Pulmonary artery endothelial cell (primary cell): ENCODE measurements around the gene MYH2. TPM values are rescaled to one million over a fixed set of nuclear protein-coding genes. Genes with fewer than 3 reads are reported as not detected.
"Not testable (repeated sequence)": the region's sequence is repeated elsewhere in the genome, so short reads cannot be mapped to it uniquely, and the experiment has no call there.

Source experiments
- DNase-seq: peaks from one replicate; pipeline ENCODE4 v3.0.0-alpha.2; 2011; ENCODE audit warnings: low read depth, low spot score
- total RNA-seq: library from RNA; depleted of rRNA; stranded (reverse); fragments of >200 nt; gene quantifications from 2 replicates; pipeline ENCODE4 v1.2.3, GENCODE V29; 2014

Gene MYH2
- total RNA-seq: not detected in 2 replicates

DNA sequence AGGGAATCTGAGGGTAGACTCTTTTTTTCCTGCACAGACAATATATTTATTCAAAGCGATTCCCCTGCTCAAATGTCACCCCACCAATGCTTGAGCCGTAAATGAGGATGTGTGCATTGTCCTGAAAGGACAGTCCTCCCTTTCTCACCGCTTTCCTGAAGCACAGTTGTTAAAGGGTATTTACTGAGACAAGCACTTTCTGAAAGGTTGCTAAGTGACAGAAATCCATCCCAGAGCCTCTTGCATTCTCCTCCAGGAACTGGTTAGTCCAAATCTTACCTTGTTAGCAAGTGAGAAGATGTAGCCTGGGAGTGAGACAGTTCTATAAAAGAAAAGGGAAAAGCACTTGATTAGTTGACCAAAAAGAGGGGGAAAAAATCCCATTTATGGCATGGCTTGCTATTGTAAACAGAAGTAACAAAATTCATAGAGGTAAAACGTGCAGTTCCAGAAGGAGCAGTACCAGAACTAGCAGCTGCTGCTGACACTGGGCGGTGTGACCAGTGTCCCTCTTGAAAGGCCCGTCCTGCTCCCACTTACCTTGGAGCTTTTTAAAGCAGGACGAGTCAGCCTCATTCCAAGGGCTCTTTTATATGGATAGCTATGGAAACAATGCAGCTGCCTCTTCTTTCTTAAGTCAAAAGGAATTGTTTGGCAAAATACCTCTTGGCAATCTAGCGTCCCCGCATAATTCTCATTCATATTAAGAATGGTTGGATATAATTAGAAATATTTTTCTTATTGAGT is at the start of gene MYH2:
Gene MYH2 (minus strand): TSS at position 563 of the 747 bp plus-strand sequence. CDS start 1,738 bp downstream, outside the sequence.
- DNase-seq: no peak

DNA sequence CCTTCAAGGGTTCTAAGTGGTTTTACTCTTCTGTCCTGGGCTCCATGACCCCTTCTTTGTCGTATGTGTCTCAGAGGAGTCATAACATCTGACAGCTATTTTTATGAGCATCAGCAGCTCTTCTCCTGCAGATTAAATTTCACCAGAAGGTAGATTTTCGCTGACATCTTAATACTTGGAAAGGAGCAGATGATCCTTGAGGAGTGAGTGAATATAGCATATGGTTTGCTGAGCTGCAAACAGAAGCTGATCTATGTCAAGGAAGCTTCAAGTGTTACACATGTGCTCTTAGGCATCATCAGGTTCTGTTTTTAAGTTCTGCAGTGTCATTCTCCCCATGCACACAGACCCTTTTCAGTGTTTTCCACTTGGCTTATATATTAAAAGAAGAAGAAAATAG is 49.2 kb upstream of the MYH2 start:
- DNase-seq: no peak

DNA sequence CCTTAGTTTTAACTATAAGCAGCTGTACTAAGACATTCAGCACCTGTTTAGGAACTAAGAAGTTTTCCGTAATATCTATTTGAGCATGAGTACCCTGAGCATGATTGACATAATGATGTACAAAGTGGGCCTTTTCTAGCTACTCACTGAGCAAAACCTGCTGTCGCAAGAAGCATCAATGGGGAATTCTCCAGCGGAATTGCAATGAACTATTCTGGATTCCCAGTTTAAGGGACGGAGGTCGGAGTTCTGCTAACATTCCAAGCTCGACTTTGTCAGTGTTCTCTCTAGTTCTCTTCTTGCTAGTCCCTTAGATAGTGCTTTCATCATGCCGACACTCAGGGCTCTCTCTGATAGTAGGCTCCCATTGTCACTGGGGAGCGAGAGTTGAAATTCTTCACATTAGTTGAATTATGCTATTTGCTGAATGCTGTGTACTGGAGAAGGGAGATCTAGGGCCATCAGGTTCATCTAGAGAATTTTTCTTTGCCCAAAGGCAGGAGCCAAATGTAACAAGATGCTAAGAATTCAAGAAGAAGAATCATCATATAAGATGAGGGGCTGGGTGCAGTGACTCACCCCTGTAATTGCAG is 40.2 kb upstream of the MYH2 start:
- DNase-seq: no peak

DNA sequence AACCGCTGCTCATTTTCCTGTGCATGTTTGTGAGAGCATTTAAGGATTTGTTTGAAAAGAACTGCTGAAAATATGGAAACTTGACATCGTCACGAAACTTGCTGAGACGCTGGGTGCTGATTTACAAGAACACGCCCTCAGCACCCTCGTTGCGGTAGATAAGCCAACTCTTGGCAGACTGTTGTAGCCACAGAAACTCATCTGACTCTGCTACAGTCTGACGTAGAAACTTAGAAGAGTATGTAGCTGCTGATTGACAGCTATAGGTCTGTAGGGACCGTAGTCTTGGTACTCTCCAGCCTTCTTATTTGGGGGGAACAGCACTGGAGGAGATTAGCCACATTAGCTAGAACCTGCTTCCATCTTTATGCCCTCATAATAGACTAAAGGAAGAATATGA is 36.1 kb upstream of the MYH2 start:
- no peak for DNase-seq

DNA sequence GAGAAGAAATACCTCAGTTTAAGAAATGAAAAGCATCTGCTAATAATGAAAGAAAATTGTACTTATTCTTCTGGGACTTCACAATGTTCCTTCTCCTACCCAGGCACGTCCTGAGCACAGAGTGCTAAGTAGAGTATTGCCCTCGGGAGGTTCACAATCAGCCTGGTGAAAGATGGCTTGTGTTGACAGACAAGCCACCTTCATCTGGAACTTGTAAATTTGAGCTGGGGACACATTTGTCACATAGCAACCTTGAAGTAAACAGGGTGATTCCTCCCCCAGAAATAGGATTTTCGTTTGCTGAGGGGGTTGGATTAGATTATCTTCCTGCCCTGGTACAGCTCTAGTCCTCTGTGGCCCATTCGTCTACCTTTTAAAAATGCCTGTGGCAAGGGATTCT is 34.4 kb upstream of the MYH2 start:
- DNase-seq: no peak

DNA sequence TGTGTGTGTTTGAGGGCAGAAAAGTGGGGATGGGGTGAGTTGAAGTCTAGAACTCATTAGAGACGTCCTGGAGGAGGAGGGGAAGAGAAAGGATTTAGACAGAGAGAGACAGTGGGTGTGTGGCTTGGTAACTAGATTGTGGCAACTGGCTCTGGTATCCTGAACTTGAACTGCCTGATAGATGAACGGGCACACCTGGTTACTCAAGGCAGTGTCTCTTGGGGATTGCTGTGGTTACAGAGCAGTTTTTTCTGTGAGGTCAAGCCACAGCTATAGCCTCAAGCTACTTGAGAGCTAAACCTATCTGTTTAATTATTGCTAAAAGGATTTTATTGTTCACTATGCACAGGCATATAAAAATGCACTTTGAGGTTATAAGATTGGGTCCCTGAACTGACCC is 29.8 kb upstream of the MYH2 start:
- no peak for DNase-seq

DNA sequence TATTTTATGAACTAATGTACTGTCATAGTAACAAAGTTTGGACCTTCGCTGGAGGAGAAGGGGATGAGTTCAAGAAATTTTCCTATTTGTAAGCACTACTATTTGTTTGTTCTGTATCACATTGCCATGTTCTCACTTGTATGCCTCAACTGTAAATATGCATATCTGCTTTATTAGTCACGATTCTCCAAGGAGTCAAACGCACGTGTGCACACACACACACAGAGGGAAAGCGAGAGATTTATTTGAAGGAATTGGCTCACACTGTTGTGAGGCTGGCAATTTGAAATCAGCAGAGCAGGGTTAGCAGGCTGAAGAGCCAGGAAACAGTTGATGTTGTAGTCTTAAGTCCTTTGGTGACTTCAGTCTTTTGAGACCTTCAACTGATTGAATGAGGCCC is 24.9 kb upstream of the MYH2 start:
- DNase-seq: no peak

DNA sequence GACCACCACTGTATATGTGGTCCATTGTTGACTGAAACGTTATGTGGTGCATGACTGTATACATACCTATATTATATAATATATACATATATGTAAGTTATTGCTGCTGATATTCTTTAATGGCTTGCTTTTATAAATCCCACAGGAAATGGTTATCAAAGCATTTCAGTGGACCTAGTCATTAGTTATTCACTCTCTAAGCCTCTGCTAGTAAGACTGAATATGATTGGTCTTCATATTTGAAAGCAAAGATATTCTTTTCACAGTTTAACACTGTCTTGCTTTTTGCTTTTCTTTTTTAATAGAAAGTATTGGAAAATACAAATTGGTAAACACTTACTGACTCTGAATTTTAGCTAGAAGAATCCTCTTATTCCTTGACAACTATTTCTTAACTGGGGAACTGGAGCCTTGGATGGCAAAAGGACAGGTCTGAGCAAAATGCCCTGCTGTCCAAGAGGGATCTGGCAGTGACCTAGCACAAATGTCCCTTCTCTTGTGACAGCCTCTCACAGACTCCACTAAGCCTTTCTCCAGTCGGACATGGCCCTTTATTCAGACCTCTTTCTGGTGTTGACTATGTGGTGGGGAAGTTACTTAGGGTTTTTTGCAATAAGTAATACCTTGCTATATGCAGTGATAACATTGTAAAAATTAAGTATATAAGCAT is 14.7 kb upstream of the MYH2 start:
- no peak for DNase-seq

DNA sequence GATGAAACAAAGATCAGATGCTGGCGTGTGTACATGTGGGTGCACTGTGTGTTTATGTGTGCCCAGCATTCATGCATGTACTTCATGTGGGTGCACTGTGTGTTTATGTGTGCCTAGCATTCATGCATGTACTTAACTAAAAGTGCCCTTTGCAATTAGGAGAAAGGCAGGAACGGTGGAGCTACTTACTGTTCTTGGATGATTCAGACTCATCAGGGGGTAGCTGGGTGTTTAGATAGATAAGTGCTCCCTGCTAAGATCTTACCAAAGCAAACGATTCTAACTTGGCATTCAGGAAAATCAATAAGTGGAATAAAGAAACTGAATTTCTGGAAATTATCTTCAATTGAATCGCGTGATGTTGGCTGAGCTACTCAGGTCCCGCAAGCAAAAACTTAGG is 8.6 kb upstream of the MYH2 start:
- no peak for DNase-seq

DNA sequence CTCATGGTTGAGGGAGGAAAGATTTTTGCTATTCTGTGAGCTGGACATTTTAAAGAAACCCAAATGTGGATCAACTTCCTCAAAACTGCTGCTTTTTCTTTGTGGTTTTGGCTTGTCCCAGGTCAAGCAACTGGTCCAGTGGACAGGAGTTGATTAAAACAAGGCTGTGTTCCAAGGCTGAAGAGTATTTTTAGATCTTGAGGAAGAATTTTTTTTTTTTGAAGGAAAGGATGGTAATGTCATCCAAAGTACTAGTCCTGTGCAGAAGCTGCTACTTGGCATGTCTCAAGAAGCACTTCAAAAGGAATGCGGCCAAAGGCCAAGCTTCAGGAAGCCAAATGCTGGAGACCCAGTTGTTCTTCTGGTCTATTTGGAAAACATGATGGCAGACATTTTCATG is 8.0 kb upstream of the MYH2 start:
- no peak for DNase-seq

DNA sequence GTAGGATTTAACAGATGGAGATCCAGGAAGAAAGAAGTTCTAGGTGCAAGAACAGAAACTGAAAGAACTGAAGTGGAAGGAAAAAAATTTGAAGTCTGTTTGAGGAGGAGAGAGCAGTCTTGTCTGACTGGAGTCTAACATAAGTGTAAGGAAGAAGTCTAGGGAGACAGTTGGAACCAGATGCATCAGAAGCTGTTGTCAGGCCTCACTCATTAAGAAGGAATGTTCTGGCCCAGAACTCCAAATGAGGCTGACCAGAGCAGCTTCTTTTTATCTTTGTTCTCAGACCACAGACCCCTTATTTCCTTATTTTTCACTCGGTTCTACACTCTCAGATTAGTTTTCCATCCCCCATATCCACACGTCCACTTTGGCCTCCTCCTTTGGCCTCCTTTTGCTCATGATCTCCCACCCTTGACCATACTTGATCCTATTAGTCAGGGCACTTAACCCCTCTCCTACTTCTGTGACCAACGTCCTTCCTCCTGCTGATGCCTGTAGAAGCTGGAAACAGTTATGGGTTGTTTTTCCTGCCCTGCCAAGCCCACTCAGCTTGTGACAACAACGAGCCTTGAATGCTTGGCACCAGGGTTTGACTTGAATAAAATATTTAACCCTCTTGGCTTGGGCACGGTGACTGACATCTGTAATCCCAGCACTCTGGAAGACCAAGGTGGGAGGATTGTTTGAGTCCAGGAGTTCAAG is 7.0 kb upstream of the MYH2 start:
- no peak for DNase-seq

DNA sequence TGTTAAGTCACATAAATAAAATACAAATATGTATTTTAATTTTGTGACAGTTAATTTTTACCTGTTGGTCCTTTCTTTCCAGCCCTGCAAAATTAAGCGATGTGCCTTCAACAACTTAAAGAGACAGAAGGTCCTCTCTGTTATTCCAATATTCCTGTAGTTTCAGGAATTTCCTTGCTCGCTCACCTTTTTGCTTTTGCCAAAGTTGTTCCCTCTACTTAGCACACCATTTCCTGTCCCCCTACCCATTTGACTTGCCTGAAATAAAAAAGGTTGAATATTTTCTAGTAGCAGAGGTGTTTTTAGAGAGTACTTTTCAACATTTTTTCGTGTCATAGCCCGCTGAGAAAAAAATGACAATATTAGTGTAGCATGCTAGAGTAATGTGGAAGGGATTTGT is 556 bp upstream of the MYH2 start:
- no peak for DNase-seq

DNA sequence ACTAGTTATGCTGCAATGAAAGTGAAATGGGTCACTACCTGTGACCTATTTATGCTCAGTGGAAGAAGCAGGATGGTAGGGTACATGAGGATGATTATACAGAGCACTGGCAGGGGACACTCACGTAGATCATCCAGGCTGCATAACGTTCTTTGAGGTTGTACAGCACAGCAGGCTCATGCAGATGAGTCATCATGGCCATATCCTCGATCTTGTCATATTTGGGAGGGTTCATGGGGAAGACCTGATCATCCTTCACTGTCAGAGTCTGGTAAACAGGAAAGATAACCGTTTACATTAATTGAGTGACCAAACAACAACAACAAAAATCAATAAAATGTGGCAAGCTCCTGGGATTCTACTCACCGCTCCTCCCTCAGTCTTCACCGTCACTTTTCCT is 2.1 kb downstream of the MYH2 start:
- no peak for DNase-seq

DNA sequence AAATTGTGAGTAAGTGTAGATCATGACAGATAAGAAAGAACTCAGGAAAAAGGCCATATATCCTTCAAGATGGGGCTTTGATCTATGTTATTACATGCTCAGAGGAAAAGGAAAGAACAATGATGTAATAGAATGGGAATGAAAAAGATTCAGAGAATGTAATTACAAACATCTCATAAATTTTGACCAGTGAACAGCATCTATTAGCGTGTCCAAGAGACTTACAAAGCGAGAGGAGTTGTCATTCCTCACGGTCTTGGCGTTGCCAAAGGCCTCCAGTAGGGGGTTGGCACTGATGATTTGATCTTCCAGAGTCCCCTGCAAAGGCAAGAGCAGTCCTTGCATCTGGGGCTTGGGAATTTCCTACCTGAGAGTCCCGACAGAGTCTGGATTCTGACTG is 6.0 kb downstream of the MYH2 start:
- DNase-seq: not testable (repeated sequence)

DNA sequence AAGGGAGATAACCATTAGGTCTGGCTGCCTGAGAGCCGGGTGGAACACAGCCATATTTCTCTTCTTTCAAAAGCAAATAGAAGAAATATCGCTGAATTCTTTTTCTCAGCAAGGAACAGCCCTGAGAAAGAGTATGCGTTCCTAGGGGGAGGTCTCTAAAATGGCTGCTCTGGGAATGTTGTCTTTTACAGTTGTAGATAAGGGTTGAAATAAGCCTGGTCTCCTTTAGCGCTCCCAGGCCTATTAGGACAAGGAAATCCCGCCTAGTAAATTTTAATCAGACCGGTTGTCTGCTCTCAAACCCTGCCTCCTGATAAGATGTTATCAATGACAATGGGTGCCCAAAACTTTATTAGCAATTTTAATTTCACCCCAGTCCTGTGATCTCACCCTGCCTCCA is 8.3 kb downstream of the MYH2 start:
- not testable (repeated sequence) for DNase-seq

DNA sequence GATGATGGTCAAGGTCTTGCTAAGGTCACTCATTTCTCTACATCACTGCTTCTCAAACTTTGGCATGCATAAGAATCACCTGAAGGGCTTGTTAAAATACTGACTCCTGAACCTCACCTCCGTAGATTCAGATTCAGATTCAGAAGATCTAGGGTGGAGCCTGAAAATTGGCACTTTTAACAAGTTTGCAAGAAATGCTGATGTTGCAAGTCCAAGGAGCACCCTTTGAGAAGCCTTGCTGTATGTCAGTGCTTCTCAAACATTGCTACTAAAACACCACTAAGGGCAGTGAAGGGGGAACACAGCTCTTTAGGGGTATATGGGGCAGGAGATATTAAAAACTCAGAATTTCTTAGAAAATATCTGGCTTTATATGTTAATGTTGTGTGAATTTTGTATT is 17.4 kb downstream of the MYH2 start:
- DNase-seq: no peak

DNA sequence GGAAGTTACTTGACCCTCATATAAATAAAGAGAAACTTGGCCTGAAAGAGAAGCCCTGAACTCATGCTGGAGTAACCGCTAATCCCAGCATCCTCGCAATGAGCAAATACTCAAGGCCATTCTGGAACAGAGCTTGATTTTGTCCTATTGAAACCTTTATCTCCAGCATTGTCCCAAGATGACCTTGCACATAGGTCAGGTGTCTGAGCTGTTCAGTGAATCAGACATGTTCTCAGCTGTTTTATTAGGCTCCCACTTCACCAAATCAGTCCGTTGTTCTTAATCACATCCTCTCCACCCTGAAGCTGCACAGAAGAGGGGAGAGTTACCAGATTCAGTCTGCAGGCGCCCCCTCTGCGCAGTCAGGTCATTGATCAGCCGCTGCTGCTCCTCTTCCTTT is 22.0 kb downstream of the MYH2 start:
- no peak for DNase-seq

DNA sequence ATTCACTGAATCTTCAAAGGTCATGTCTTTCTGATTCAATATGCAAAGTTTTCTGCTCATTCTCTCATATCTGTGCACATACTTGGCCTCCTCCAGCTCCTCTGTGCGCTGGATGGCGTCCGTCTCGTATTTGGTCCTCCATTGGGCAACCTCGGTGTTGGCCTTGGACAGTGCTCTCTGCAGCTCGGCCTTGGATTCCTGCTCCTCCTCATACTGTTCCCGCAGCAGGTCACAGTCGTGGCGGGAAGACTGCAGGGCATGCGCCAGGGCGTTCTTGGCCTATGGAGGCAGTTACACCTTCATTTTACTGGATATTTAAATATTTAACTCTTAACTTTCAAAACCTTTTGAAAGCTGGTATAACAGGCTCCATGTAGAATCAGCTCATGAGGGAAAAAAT is 22.9 kb downstream of the MYH2 start:
- no peak for DNase-seq

DNA sequence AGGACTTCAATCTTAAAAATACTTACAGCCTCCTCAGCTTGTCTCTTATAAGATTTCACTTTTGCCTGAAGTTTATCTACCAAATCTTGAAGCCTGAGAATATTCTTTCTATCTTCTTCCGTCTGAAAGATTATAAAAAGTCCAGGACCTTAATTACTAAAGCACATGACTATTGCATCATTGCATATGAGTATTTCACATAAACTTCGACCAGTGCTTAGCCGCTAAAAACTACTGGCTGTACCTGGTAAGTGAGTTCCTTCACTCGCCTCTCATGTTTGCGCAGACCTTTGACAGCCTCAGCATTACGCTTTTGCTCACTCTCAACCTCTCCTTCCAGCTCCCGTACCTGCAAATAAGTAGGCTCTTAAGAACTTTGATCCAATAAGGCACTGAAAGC is 26.4 kb downstream of the MYH2 start:
- DNase-seq: no peak

DNA sequence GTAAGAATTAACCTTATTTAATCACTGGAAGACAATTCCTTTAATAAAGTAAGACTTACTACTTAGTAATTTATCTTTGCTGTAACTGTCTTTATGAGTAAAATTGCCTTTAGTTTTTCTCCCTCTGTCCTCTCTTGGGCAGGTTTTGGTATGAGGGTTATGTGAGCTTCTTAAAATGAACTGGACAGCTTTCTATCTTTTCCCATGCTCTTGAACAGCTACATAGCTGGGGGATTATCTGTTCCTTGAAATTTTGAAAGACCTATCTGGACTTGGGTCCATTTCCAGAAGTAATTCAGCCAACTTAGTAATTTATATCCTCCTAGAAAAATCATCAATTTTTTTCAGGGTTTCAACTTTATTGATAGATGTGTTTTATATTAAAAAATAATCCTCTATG is 27.5 kb downstream of the MYH2 start:
- DNase-seq: no peak

DNA sequence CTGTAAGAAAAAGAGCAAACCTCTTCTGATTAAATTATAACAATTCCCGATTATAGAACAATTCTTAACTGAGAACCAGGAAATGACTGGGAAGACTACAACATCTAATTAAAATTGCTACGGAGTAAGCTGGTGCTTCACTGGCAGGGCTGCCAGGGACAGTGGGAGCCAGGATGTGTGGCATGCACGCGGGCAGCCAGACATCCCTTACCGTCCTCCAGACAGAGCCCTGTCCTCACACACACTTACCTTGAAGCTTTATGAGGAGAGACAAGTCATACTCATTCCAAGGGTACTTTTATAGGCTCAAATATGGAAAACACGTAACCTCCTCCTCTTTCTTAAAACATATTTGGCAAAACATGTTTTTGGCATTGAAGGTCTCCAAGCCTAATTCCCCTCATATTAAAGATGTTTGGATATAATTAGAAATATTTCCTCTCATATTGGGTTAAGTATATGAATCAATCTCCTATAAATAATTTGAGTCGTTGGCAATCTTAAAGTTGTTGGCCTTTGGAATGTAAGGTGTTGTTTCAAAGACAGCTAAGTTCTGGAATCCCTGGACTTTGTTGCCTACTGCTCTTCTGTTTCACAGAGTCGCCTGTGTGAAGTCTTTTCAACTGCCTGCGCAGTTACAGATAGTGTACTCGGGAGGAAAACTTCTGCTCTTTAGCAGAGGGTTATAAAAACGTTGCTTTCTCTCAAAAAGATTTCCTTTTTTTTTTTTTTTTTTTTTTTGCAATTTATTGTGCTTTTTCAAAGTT is 31.0 kb downstream of the MYH2 start, which contains the start of gene MYH1:
Gene MYH1 (minus strand): TSS at position 272 of the 767 bp plus-strand sequence. CDS start 1,900 bp downstream, outside the sequence.
- DNase-seq: no peak
